K562 (cell line): ENCODE measurements around the gene SLC29A4. TPM values are rescaled to one million over a fixed set of nuclear protein-coding genes. Genes with fewer than 3 reads are reported as not detected.
A peak's percentile ranks its signal among the peaks of the same experiment; 100 is the strongest.

Source experiments
- ATAC-seq: fragments of 200-7000 bp; cut with Tn5 transposase; 3 replicates; pipeline ENCODE4 v1.9.1; 2020; ENCODE audit warnings: moderate library complexity
- BruUV-seq: library from RNA; stranded (reverse); fragments of 400-500 nt; replicated peaks from 2 replicates; lab custom pipeline; 2021; lab: Mats Ljungman, UMichigan
- CTCF ChIA-PET: fragments of 300-600 bp; formaldehyde crosslinking; extraction: SDS; loops from one replicate; lab custom pipeline; 2021; ENCODE audit warnings: low intra/inter-chr PET ratio; lab: Yijun Ruan, JAX
- POLR2A ChIA-PET: fragments of 300-600, 350-650 bp; sonication (Branson Sonifier 250); formaldehyde crosslinking; extraction: SDS; loops from one replicate; lab custom pipeline; 2021; ENCODE audit warnings: antibody characterized with exemption, inconsistent platforms; lab: Yijun Ruan, JAX
- DNase-seq, 4 experiments: peaks; one replicate each; pipeline versions ENCODE4 v3.0.0 to v3.0.0-alpha.2; 2011 to 2018; ENCODE audit warnings: low spot score in 3 of 4, mixed read lengths in 3 of 4; ENCODE audit errors: extremely low read depth in 1 of 4
- FAIRE-seq: peaks from 2 replicates; lab custom pipeline; 2011; peaks lifted over from hg19 to GRCh38; lab: Jason Lieb, UNC
- H2AFZ ChIP-seq: 2 replicates; pipeline ENCODE4 v1.6.0; 2011; ENCODE audit warnings: low read depth, low read length, control low read depth, inconsistent platforms
- H3K27ac ChIP-seq: fragments of 200-600 bp; 3 replicates; pipeline ENCODE4 v1.8.0; 2011; ENCODE audit warnings: low read depth, mild to moderate bottlenecking, control low read depth, inconsistent platforms, low read length, moderate library complexity, mixed read lengths; ENCODE audit errors: extremely low read depth
- H3K27me3 ChIP-seq, 2 experiments: fragments of 300-600 bp in 1 of 2; 2 replicates in 1 of 2; 3 replicates in 1 of 2; pipeline versions ENCODE4 v1.6.0 to v1.8.0; 2011; ENCODE audit warnings: inconsistent platforms in 2 of 2, low read length in 2 of 2, mild to moderate bottlenecking in 1 of 2, mixed read lengths in 1 of 2, moderate library complexity in 1 of 2; ENCODE audit not compliant: control insufficient read depth in 2 of 2, insufficient read depth in 2 of 2
- H3K36me3 ChIP-seq: fragments of 300-600 bp; 3 replicates; pipeline ENCODE4 v1.8.0; 2011; ENCODE audit warnings: mild to moderate bottlenecking, low read length, inconsistent platforms; ENCODE audit not compliant: control insufficient read depth, insufficient read depth
- H3K4me1 ChIP-seq, 2 experiments: fragments of 200-600 bp in 1 of 2; replicated peaks in 1 of 2; 2 replicates in 1 of 2; 3 replicates in 1 of 2; pipeline versions ENCODE4 v1.5.1 to v1.8.0; 2011; ENCODE audit warnings: inconsistent platforms in 2 of 2, low read length in 2 of 2, mild to moderate bottlenecking in 1 of 2, mixed read lengths in 1 of 2, moderate library complexity in 1 of 2; ENCODE audit not compliant: control insufficient read depth in 2 of 2, insufficient read depth in 2 of 2
- H3K4me2 ChIP-seq: 2 replicates; pipeline ENCODE4 v1.6.1; 2011; ENCODE audit warnings: low read length, control low read depth, inconsistent platforms, mixed read lengths; ENCODE audit not compliant: insufficient read depth
- H3K4me3 ChIP-seq: fragments of 200-600 bp; sonication (generic), shearing (Covaris generic); 2 replicates; pipeline ENCODE4 v1.5.1; 2016; ENCODE audit warnings: control low read depth, inconsistent platforms
- H3K79me2 ChIP-seq: fragments of 200-600 bp; 3 replicates; pipeline ENCODE4 v1.8.0; 2011; ENCODE audit warnings: low read length, inconsistent platforms; ENCODE audit not compliant: control insufficient read depth, insufficient read depth
- H3K9ac ChIP-seq, 2 experiments: 2 replicates each; pipeline versions ENCODE4 v1.6.0 to v1.6.1; 2011; ENCODE audit warnings: low read depth in 2 of 2, low read length in 2 of 2, control low read depth in 1 of 2, inconsistent platforms in 1 of 2, mild to moderate bottlenecking in 1 of 2, mixed read lengths in 1 of 2; ENCODE audit not compliant: insufficient read depth in 1 of 2
- H3K9me1 ChIP-seq: one replicate; pipeline ENCODE4 v1.6.0; 2011; ENCODE audit warnings: inconsistent platforms, mild to moderate bottlenecking, low read length, moderate library complexity; ENCODE audit not compliant: control insufficient read depth, insufficient read depth
- H3K9me3 ChIP-seq: replicated peaks from 2 replicates; pipeline ENCODE4 v1.5.1; 2011; ENCODE audit warnings: low read depth, low read length, inconsistent platforms; ENCODE audit not compliant: control insufficient read depth, insufficient read depth
- H4K20me1 ChIP-seq: replicated peaks from 2 replicates; pipeline ENCODE4 v1.6.1; 2011; ENCODE audit warnings: low read length, inconsistent platforms, mixed read lengths; ENCODE audit not compliant: control insufficient read depth, insufficient read depth
- MYNN ChIP-seq, 2 experiments: sonication (generic); formaldehyde crosslinking in 1 of 2; IDR thresholded peaks; 2 replicates each; pipeline versions ENCODE4 v1.5.0 to v1.6.1; 2016 to 2020; ENCODE audit warnings: antibody characterized with exemption in 1 of 2, missing genetic modification reagents in 1 of 2
- RBM22 ChIP-seq: fragments of 200-400 bp; formaldehyde crosslinking; IDR thresholded peaks from 2 replicates; pipeline ENCODE4 v1.6.1; 2018; ENCODE audit warnings: low read length, low read depth; ENCODE audit not compliant: poor library complexity, severe bottlenecking
- WGBS: fragments of 100-300 bp; shearing (Covaris generic); methylation state at CpG from one replicate; pipeline ENCODE4 v1.1.6; 2016; ENCODE audit warnings: low coverage, mixed read lengths; ENCODE audit not compliant: insufficient coverage; ENCODE audit errors: missing lambda C conversion rate; 5-methylcytosine and 5-hydroxymethylcytosine counted together
- in situ Hi-C: fragments of 300-500 bp; cut with MboI; formaldehyde crosslinking; loops from 4 replicates; pipeline ENCODE4 v1.15.0; 2018; ENCODE audit warnings: inconsistent platforms, mixed read lengths
- intact Hi-C: fragments of 100-400 bp; cut with micrococcal nuclease; formaldehyde crosslinking; loops from 2 replicates; pipeline ENCODE4 v1.14.2; 2022
- polyA plus RNA-seq, 8 experiments: library from polyadenylated mRNA; depleted of rRNA in 4 of 8; stranded (reverse) in 5 of 8; unstranded in 3 of 8; fragments of >200 nt; fragmentation: Nextera tagmentation in 2 of 8; fragmentation: Illumina TruSeq in 1 of 8; extraction: Ambion mirVana in 2 of 8; extraction: Trizol in 1 of 8; gene quantifications; 2 replicates each; pipeline versions ENCODE4 v1.2.1 to v1.2.3, GENCODE V29; 2011 to 2014; ENCODE audit warnings: inconsistent platforms in 1 of 8, missing spikeins in 1 of 8
- total RNA-seq, 7 experiments: library from RNA; depleted of rRNA in 6 of 7; stranded (reverse); fragments of >200 nt in 6 of 7; fragmentation: Illumina TruSeq in 2 of 7; extraction: Trizol in 2 of 7; gene quantifications; 2 replicates each; pipeline versions ENCODE4 v1.2.1 to v1.2.3, GENCODE V29; 2011 to 2021; ENCODE audit warnings: low replicate concordance in 1 of 7

SLC29A4 gene
- total and polyA plus RNA-seq, 9 of the 15 experiments (the other 6 are each of a cell fraction or from before 2014, with no cell fraction given) = 0.01 to 1.2 (median 0.37) TPM

GRCh38 chr7:5322621-5323410 lies 40.1 kb downstream of the SLC29A4 start:
- Histone ChIP-seq H3K9me3 (no peaks in the 10 kb centered on the region; the same call in 1 of the 2 replicates), H3K27me3 (no peaks in the 10 kb centered on the region), H3K9me1 (no peaks in the 10 kb centered on the region), H3K27ac (no peak overlapping the region), H3K36me3 (no peaks in the 10 kb centered on the region), H3K9ac (no peak overlapping the region; a peak in 1 of 4 replicates), H4K20me1 (no peaks in the 10 kb centered on the region), H2AFZ (no peak overlapping the region), H3K4me1 (no peaks in the 10 kb centered on the region; a peak in 1 of 5 replicates), H3K4me2 (no peak overlapping the region), H3K4me3 (no peak overlapping the region), H3K79me2 (no peaks in the 10 kb centered on the region)
- in situ Hi-C loops (no loop called here), intact Hi-C loops (no loop called here)
- FAIRE-seq (no peak), DNase-seq (no peak), ATAC-seq (no peak)
- no TSS peak for BruUV-seq
- ChIA-PET POLR2A (no interaction called here), CTCF (no interaction called here)
- no peak for TF ChIP-seq MYNN (IDR thresholded peaks at IDR 0.05)
- no peak for TF ChIP-seq MYNN (CRISPR knock-in tag; IDR thresholded peaks at IDR 0.05)
- TF ChIP-seq RBM22 = peak; percentile 44
- WGBS = 95% methylated on average over 15 of the region's 29 CpGs
